H9 (cell line): ENCODE results near the gene BET1L. TPM values are rescaled to one million over a fixed set of nuclear protein-coding genes. Genes with fewer than 3 reads are reported as not detected.
A peak's percentile ranks its signal among the peaks of the same experiment; 100 is the strongest.

Source experiments
- DNase-seq: peaks from one replicate; pipeline ENCODE4 v3.0.0-alpha.2; 2017
- H2AFZ ChIP-seq: one replicate; pipeline ENCODE4 v1.6.1; 2013; ENCODE audit warnings: mild to moderate bottlenecking, low read length, control low read depth, moderate library complexity
- H2AK5ac ChIP-seq: 2 replicates; pipeline ENCODE4 v1.6.1; 2013; ENCODE audit warnings: low read length, control low read depth, mixed read lengths; ENCODE audit not compliant: insufficient read length
- H2BK120ac ChIP-seq: one replicate; pipeline ENCODE4 v1.6.1; 2013; ENCODE audit warnings: low read depth, mild to moderate bottlenecking, low read length, control low read depth, inconsistent platforms; ENCODE audit not compliant: poor library complexity, severe bottlenecking
- H2BK12ac ChIP-seq: 2 replicates; pipeline ENCODE4 v1.6.1; 2013; ENCODE audit warnings: low read length, control low read depth, mixed read lengths, low read depth; ENCODE audit not compliant: insufficient read length
- H2BK15ac ChIP-seq: 2 replicates; pipeline ENCODE4 v1.6.1; 2013; ENCODE audit warnings: low read depth, low read length, control low read depth
- H2BK20ac ChIP-seq: one replicate; pipeline ENCODE4 v1.6.1; 2013; ENCODE audit warnings: low read depth, mild to moderate bottlenecking, low read length, control low read depth, inconsistent platforms; ENCODE audit not compliant: poor library complexity, severe bottlenecking
- H2BK5ac ChIP-seq: 2 replicates; pipeline ENCODE4 v1.6.1; 2013; ENCODE audit warnings: low read length, control low read depth, mixed read lengths; ENCODE audit not compliant: insufficient read length
- H3K14ac ChIP-seq: 2 replicates; pipeline ENCODE4 v1.6.1; 2013; ENCODE audit warnings: low read length, control low read depth; ENCODE audit not compliant: insufficient read depth
- H3K18ac ChIP-seq: 2 replicates; pipeline ENCODE4 v1.6.1; 2013; ENCODE audit warnings: low read depth, mild to moderate bottlenecking, mixed read lengths, low read length, control low read depth; ENCODE audit not compliant: insufficient read length
- H3K23ac ChIP-seq: 2 replicates; pipeline ENCODE4 v1.6.1; 2013; ENCODE audit warnings: low read length, control low read depth, mixed read lengths, low read depth; ENCODE audit not compliant: insufficient read length
- H3K23me2 ChIP-seq: 2 replicates; pipeline ENCODE4 v1.6.1; 2013; ENCODE audit warnings: low read depth, mild to moderate bottlenecking, mixed read lengths, low read length, control low read depth; ENCODE audit not compliant: insufficient read length, poor library complexity, severe bottlenecking
- H3K27ac ChIP-seq: 2 replicates; pipeline ENCODE4 v1.5.1; 2013; ENCODE audit warnings: low read length, control low read depth, mixed read lengths, low read depth; ENCODE audit not compliant: insufficient read length
- H3K27me3 ChIP-seq: 2 replicates; pipeline ENCODE4 v1.6.1; 2013; ENCODE audit warnings: low read length, control low read depth, inconsistent platforms; ENCODE audit not compliant: insufficient read depth
- H3K4ac ChIP-seq: 2 replicates; pipeline ENCODE4 v1.6.1; 2013; ENCODE audit warnings: low read depth, mild to moderate bottlenecking, control low read depth, inconsistent platforms, low read length, moderate library complexity
- H3K4me1 ChIP-seq: 2 replicates; pipeline ENCODE4 v1.6.1; 2013; ENCODE audit warnings: low read length, control low read depth, inconsistent platforms; ENCODE audit not compliant: insufficient read depth
- H3K4me2 ChIP-seq: 2 replicates; pipeline ENCODE4 v1.6.1; 2013; ENCODE audit warnings: low read length, control low read depth, mixed read lengths; ENCODE audit not compliant: insufficient read length, insufficient read depth
- H3K56ac ChIP-seq: 2 replicates; pipeline ENCODE4 v1.6.1; 2013; ENCODE audit warnings: low read depth, mild to moderate bottlenecking, mixed read lengths, low read length, control low read depth; ENCODE audit not compliant: insufficient read length
- H3K79me1 ChIP-seq: 2 replicates; pipeline ENCODE4 v1.6.1; 2013; ENCODE audit warnings: low read depth, mild to moderate bottlenecking, moderate library complexity, low read length, control low read depth, inconsistent platforms; ENCODE audit not compliant: insufficient read depth, poor library complexity, severe bottlenecking
- H3K79me2 ChIP-seq: 2 replicates; pipeline ENCODE4 v1.6.1; 2013; ENCODE audit warnings: low read length, control low read depth, inconsistent platforms; ENCODE audit not compliant: insufficient read depth
- H3K9ac ChIP-seq: 2 replicates; pipeline ENCODE4 v1.6.1; 2013; ENCODE audit warnings: low read length, control low read depth, mixed read lengths; ENCODE audit not compliant: insufficient read length; ENCODE audit errors: extremely low read depth
- H3K9me3 ChIP-seq: one replicate; pipeline ENCODE4 v1.6.1; 2013; ENCODE audit warnings: low read depth, low read length, inconsistent platforms; ENCODE audit not compliant: control insufficient read depth
- H3T11ph ChIP-seq: one replicate; pipeline ENCODE4 v1.6.1; 2013; ENCODE audit warnings: mild to moderate bottlenecking, low read length, control low read depth, inconsistent platforms
- H4K20me1 ChIP-seq: one replicate; pipeline ENCODE4 v1.6.1; 2013; ENCODE audit not compliant: control insufficient read depth, insufficient read length, insufficient read depth
- H4K5ac ChIP-seq: 2 replicates; pipeline ENCODE4 v1.6.1; 2013; ENCODE audit warnings: low read depth, mild to moderate bottlenecking, mixed read lengths, low read length, control low read depth; ENCODE audit not compliant: insufficient read length
- H4K8ac ChIP-seq: replicated peaks from 2 replicates; pipeline ENCODE4 v1.6.1; 2013; ENCODE audit warnings: low read length, control low read depth, mixed read lengths, low read depth; ENCODE audit not compliant: insufficient read length
- H4K91ac ChIP-seq: 2 replicates; pipeline ENCODE4 v1.6.1; 2013; ENCODE audit warnings: low read depth, mild to moderate bottlenecking, moderate library complexity, mixed read lengths, low read length, control low read depth; ENCODE audit not compliant: insufficient read length
- H3K27ac Mint-ChIP-seq, 3 experiments: 2 replicates in 2 of 3; 3 replicates in 1 of 3; pipeline ENCODE4 v1.8.0; 2020 to 2021; ENCODE audit warnings: mixed read lengths in 3 of 3, mild to moderate bottlenecking in 1 of 3, moderate library complexity in 1 of 3
- H3K27me3 Mint-ChIP-seq: 2 replicates; pipeline ENCODE4 v1.8.0; 2021; ENCODE audit warnings: low read depth, mild to moderate bottlenecking, moderate library complexity, mixed read lengths
- H3K36me3 Mint-ChIP-seq, 3 experiments: 2 replicates in 2 of 3; 3 replicates in 1 of 3; pipeline ENCODE4 v1.8.0; 2020 to 2021; ENCODE audit warnings: low read depth in 3 of 3, mixed read lengths in 3 of 3; ENCODE audit not compliant: insufficient read depth in 1 of 3
- H3K4me1 Mint-ChIP-seq, 2 experiments: 2 replicates each; pipeline ENCODE4 v1.8.0; 2020; ENCODE audit warnings: mixed read lengths in 2 of 2
- H3K4me3 Mint-ChIP-seq, 2 experiments: 2 replicates in 1 of 2; 3 replicates in 1 of 2; pipeline ENCODE4 v1.8.0; 2020 to 2021; ENCODE audit warnings: mild to moderate bottlenecking in 2 of 2, mixed read lengths in 2 of 2, moderate library complexity in 1 of 2
- H3K9me3 Mint-ChIP-seq, 2 experiments: 2 replicates in 1 of 2; 3 replicates in 1 of 2; pipeline ENCODE4 v1.8.0; 2020; ENCODE audit warnings: mild to moderate bottlenecking in 2 of 2, mixed read lengths in 2 of 2, moderate library complexity in 1 of 2
- WGBS: extraction: QIAGEN DNeasy Blood & Tissue Kit; methylation state at CpG from one replicate; pipeline ENCODE4 v1.1.7; 2013; ENCODE audit warnings: missing lambda C conversion rate, low lambda C conversion rate, mixed read lengths; ENCODE audit not compliant: insufficient read length; ENCODE audit errors: extremely low coverage; 5-methylcytosine and 5-hydroxymethylcytosine counted together
- total RNA-seq: library from RNA; stranded (reverse); gene quantifications from 2 replicates; pipeline ENCODE4 v1.2.1, GENCODE V29; 2021
- TF ChIP-seq, protein P1 (sequence below): fragments of 200-600 bp; sonication (generic); conservative IDR thresholded peaks from 3 replicates; pipeline ENCODE4 v1.8.0; 2021; ENCODE audit warnings: antibody characterized with exemption, mild to moderate bottlenecking

BET1L gene
- total RNA-seq, 1 experiment from 2014 or later, result 49.4 TPM

DNA sequence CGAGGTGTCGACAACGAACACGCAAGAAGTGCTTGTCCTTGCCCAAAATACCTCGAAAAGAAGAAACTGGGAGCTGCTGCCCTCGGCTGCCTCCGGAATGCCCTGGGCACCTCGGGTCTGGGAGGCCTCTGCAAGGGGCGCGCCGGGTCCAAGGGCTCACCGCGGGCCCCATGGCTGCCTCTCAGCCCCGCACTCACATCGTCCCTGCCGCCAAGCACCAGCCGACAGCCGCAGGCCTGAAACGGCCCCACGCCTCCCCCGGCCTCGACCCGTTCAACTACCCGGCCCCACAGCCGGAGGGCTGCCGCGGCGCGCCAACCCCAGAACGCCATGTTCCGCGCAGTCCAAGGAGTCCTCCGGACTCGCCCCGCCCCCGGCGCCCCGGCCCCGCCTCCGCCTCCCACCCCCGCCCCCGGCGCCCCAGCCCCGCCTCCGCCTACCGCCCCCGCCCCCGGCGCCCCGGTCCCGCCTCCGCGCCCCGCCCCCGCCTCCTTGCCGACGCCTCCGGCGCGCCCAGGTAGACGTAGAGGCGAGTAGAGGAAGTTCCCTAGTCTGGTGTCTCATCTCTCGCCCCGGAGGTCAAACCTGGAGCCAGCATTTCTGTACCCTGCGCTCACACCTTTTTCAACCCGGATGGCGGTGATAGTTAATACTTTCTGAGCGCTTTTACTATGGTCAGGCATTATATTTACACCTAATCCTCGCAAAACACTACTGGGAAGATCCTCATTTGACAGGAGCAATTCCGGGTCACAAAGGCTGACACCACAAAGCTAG, 29.0 kb upstream of the BET1L start, which contains the start of gene SIRT3:
TSS of gene SIRT3 (minus strand) at position 346 of the 777 bp plus-strand sequence. CDS start at position 332, 14 bp downstream.
- Histone ChIP-seq H3K23ac (no peak within 1 kb of the TSS), H4K20me1 (no peaks in the 10 kb centered on the region), H3K27ac (no peak within 1 kb of the TSS), H2AFZ (no peak within 1 kb of the TSS), H2AK5ac (no peak within 1 kb of the TSS), H3K4ac (no peak within 1 kb of the TSS), H4K8ac (no peak within 1 kb of the TSS), H3K9ac (peak within 1 kb of the TSS; percentile 84), H2BK120ac (no peak within 1 kb of the TSS), H3K27me3 (no peaks in the 10 kb centered on the region), H3K23me2 (peaks cover 6% of the 10 kb centered on the region), H3K18ac (no peak within 1 kb of the TSS), H2BK20ac (no peak within 1 kb of the TSS), H4K91ac (no peak within 1 kb of the TSS), H3K9me3 (no peaks in the 10 kb centered on the region), H3K4me1 (no peaks in the 10 kb centered on the region; the same call in 1 of the 2 replicates), H2BK15ac (no peak within 1 kb of the TSS), H3K56ac (no peak within 1 kb of the TSS), H3T11ph (no peak within 1 kb of the TSS), H2BK12ac (no peak within 1 kb of the TSS), H2BK5ac (no peak within 1 kb of the TSS), H3K79me1 (peaks cover 4% of the 10 kb centered on the region), H3K4me2 (peak within 1 kb of the TSS; percentile 88), H3K79me2 (peaks cover 6% of the 10 kb centered on the region; the same call in 1 of the 2 replicates), H3K14ac (peak within 1 kb of the TSS; percentile 58; the same call in 1 of the 2 replicates), H4K5ac (no peak within 1 kb of the TSS)
- H3K36me3 Mint-ChIP-seq, result peaks cover 5 to 16% (median 15%) of the 10 kb centered on the region in 3 experiments; a peak in 6 of 7 replicates
- H3K9me3 Mint-ChIP-seq, result no peaks in the 10 kb centered on the region; a peak in 1 of 5 replicates
- WGBS, result no CpG with 5 or more reads among the region's 70 CpGs
- DNase-seq, result peak; percentile 87
- no peaks in the 10 kb centered on the region; the same call in 1 of the 2 replicates for H3K27me3 Mint-ChIP-seq
- H3K4me3 Mint-ChIP-seq, result peak within 1 kb of the TSS; percentile 95 to 96
- TF ChIP-seq, protein P1, sequence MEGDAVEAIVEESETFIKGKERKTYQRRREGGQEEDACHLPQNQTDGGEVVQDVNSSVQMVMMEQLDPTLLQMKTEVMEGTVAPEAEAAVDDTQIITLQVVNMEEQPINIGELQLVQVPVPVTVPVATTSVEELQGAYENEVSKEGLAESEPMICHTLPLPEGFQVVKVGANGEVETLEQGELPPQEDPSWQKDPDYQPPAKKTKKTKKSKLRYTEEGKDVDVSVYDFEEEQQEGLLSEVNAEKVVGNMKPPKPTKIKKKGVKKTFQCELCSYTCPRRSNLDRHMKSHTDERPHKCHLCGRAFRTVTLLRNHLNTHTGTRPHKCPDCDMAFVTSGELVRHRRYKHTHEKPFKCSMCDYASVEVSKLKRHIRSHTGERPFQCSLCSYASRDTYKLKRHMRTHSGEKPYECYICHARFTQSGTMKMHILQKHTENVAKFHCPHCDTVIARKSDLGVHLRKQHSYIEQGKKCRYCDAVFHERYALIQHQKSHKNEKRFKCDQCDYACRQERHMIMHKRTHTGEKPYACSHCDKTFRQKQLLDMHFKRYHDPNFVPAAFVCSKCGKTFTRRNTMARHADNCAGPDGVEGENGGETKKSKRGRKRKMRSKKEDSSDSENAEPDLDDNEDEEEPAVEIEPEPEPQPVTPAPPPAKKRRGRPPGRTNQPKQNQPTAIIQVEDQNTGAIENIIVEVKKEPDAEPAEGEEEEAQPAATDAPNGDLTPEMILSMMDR, result peak; percentile 34; the same call in 2 of the 3 replicates
- H3K27ac Mint-ChIP-seq, result peak within 1 kb of the TSS; percentile 98 to 99 (median 99)
- H3K4me1 Mint-ChIP-seq, result peaks cover 9 to 18% of the 10 kb centered on the region in 2 experiments
